ENCODE results near the gene RHOD.

GRCh38 chr11:67020949-67021348 lies 35.7 kb upstream of the RHOD start:
- TF ChIP-seq, protein P1, sequence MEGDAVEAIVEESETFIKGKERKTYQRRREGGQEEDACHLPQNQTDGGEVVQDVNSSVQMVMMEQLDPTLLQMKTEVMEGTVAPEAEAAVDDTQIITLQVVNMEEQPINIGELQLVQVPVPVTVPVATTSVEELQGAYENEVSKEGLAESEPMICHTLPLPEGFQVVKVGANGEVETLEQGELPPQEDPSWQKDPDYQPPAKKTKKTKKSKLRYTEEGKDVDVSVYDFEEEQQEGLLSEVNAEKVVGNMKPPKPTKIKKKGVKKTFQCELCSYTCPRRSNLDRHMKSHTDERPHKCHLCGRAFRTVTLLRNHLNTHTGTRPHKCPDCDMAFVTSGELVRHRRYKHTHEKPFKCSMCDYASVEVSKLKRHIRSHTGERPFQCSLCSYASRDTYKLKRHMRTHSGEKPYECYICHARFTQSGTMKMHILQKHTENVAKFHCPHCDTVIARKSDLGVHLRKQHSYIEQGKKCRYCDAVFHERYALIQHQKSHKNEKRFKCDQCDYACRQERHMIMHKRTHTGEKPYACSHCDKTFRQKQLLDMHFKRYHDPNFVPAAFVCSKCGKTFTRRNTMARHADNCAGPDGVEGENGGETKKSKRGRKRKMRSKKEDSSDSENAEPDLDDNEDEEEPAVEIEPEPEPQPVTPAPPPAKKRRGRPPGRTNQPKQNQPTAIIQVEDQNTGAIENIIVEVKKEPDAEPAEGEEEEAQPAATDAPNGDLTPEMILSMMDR (IDR thresholded peaks at IDR 0.05; ENCODE audit: insufficient read depth, low read length, poor library complexity, severe bottlenecking), result no peak
- TF ChIP-seq EZH2phosphoT487 (conservative IDR thresholded peaks at IDR 0.05; ENCODE audit: low read length), result no peak

All from SU-DHL-6 (cell line).